NCI-H748 (cell line): ENCODE measurements around the gene CRACDL.
"Not testable (repeated sequence)": the region's sequence is repeated elsewhere in the genome, so short reads cannot be mapped to it uniquely, and the experiment has no call there.

Source experiments
- DNase-seq: peaks from one replicate; lab custom pipeline; 2025; ENCODE audit not compliant: unreplicated experiment; lab: John Stamatoyannopoulos, UW

The CRACDL gene

GRCh38 chr2:98759338-98759737, 176.7 kb downstream of the CRACDL start:
- DNase-seq = no peak

- no peak for DNase-seq
These were observed 178.1 kb downstream of the CRACDL start for GRCh38 chr2:98757904-98758421.

DNA sequence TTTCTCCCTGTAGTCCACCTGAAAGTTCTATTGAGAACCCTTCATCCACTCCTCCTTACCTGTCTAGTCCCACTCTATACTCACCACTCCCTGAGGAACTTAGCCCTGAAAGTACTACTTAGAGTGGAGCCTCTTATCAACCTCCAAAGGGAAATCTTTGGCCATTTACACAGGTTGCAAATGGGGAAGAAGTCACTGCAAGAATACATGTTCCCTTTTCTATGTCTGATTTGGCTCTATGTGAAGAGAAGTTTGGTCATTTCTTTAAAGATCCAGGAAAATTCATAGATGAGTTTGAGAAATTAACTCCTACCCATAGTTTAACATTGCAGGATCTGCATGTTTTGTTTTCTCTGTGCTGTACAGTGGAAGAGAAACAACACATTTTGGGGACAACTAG, 182.2 kb downstream of the CRACDL start:
- DNase-seq = no peak

DNA sequence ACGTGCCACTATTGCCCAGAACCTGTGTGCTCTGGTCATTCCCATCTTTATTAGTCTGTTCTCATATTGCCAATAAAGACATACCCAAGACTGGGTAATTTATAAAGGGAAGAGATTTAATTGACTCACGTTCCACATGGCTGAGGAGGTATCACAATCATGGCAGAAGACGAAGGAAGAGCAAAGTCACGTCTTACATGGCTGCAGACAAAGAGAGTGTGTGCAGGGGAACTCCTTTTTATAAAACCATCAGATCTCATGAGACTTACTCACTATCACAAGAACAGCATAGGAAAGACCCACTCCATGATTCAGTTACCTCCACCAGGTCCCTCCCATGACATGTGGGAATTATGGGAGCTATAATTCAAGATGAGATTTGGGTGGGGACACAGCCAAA, 183.3 kb downstream of the CRACDL start:
- not testable (repeated sequence) for DNase-seq

GRCh38 chr2:98751748-98752147, 184.3 kb downstream of the CRACDL start:
- DNase-seq = no peak

DNA sequence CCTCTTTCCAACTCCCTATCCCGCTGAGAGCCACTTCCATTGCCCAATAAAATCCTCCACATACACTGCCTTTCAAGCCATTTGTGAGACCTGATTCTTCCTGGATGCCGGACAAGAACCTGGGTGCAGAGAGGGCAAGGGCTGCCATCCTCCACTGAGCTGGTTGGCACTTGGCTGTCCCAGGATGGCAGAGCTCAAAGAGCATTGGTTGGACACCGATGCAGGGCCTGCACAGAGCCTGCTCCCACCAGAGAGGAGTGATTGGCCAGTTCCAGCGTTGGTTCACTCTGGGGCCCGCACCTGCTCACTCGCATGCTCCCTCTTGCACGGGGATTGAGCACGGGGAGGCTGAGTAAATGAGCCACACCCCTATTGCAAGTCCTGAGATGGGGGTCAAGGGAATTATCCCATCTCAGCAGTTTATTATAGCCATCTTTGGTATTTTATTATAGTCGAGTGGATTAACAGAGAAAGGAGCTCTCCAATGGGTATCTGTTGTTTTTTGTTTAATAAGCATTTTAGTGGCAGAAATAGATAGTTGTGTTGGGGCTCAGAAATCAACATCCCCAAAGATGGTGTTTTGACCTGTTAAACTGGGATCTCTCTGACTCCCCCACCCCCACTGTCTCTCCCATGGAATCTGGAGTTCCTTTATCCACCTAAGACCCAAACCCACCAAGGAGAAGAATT, 185.3 kb downstream of the CRACDL start:
- no peak for DNase-seq

- DNase-seq = no peak
These were observed 187.0 kb downstream of the CRACDL start for GRCh38 chr2:98749066-98749450.

DNA sequence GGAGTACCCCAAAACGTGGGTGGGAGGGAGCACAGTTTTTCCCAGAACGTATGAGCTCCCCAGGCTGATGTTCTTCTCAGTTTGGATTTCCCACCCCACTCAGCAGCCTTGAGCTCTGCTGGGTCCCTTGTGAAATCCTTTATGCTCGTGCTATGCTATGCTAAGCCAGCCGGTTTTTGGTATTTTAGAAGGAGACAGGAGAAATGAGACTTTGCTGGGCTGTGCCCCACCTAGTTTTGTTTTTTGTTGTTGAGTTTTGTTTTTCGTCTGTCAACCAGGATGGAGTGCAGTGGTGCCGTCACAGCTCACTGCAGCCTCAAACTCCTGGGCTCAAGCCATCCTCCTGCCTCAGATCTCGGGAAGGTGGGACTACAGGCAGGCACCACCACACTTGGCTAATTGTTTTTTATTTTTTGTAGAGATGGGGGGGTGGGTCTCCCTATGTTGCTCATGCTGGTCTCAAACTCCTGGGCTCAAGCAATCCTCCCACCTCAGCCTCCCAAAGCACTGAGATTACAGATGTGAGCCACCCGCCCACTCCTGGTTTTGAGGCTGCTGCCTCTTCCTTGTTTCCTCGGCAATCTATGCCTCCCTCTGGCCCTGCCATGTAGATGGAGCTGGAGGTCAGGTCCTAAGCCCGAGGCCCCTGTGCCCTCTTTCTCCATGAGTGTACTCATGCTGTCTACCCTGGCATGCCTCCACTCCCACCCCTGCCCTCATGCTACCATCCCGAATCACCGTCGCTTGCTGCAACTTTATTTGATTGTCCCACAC, 187.5 kb downstream of the CRACDL start:
- no peak for DNase-seq

DNA sequence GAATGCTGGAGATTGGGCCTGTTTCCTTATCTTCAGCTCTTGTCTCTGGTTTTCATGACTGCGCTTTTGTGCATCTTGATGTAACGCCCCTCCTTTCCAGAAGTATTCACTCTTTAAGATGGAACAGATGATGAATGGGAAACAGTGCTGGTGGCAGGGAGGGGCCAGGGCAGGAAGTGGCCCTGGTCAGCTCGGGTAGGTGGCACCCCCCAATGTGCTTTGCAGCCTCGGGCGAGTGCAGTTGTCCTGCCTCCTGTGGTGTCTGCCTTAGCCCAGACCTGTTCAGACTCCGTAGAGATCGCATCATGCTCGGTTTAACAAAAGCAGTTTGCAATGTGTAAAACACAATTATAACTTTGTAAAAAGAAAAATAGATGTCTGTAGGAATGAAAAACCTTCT, 188.1 kb downstream of the CRACDL start:
- DNase-seq = no peak

DNA sequence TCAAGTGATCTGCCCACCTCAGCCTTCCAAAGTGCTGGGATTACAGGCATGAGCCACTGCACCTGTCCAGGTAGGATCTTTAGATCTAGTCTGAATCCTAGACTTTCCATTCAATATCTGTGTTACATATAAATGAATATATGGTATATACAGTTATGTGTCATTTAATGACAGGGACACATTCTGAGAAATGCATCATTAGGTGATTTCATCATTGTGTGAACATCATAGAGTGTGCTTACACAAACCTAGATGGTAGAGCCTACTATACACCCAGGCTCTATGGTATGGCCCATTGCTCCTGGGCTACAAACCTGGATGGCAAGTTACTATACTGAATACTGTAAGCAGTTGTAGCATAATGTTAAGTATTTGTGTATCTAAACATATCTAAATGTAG, 189.6 kb downstream of the CRACDL start:
- DNase-seq = no peak

GRCh38 chr2:98744595-98744994, 191.4 kb downstream of the CRACDL start:
- no peak for DNase-seq
